ENCODE results near the gene TMEM145. TPM values are rescaled to one million over a fixed set of nuclear protein-coding genes. Genes with fewer than 3 reads are reported as not detected.

TMEM145 gene
- total and polyA plus RNA-seq, 10 of the 15 experiments (the other 5 are each of a cell fraction or from before 2014, with no cell fraction given): 0.04 to 0.97 (median 0.16) TPM; not detected in 4

- TF ChIP-seq NR2C2 (IDR thresholded peaks at IDR 0.05; ENCODE audit: borderline replicate concordance, control insufficient read depth, insufficient read length, low read depth) (no peak), MTA2 (IDR thresholded peaks at IDR 0.05; ENCODE audit: low read depth) (no peak), YY1 (IDR thresholded peaks at IDR 0.05; ENCODE audit: low read depth, low read length) (0 out of 2 replicates have a peak, but pooled peaks have one; percentile 29), ZZZ3 (IDR thresholded peaks at IDR 0.05; ENCODE audit: control insufficient read depth, insufficient read length, low read depth) (no peak), NFIC (IDR thresholded peaks at IDR 0.05; ENCODE audit: low read depth, low read length) (no peak), STAT1 (conservative IDR thresholded peaks at IDR 0.05) (no peak), JUND (IDR thresholded peaks at IDR 0.05; ENCODE audit: low read depth, low read length) (no peak), GABPA (IDR thresholded peaks at IDR 0.05; ENCODE audit: low read depth) (no peak), FOXM1 (IDR thresholded peaks at IDR 0.05; ENCODE audit: low read depth, low read length) (no peak), BCL3 (IDR thresholded peaks at IDR 0.05; ENCODE audit: borderline replicate concordance, insufficient read depth, low read depth, low read length, poor library complexity, severe bottlenecking) (no peak), NR2C1 (IDR thresholded peaks at IDR 0.05) (no peak), NRF1 (conservative IDR thresholded peaks at IDR 0.05; ENCODE audit: low read depth, low read length) (no peak), ZNF384 (IDR thresholded peaks at IDR 0.05; ENCODE audit: borderline replicate concordance, low read depth, low read length) (no peak), ZNF24 (IDR thresholded peaks at IDR 0.05) (no peak), ZNF207 (IDR thresholded peaks at IDR 0.05; ENCODE audit: borderline replicate concordance) (no peak), HDAC2 (IDR thresholded peaks at IDR 0.05) (no peak), YBX1 (IDR thresholded peaks at IDR 0.05) (no peak), PAX5 (IDR thresholded peaks at IDR 0.05; ENCODE audit: borderline replicate concordance, low read depth, low read length) (no peak), CBX3 (IDR thresholded peaks at IDR 0.05; ENCODE audit: borderline replicate concordance, low read depth) (no peak), FOS (IDR thresholded peaks at IDR 0.05; ENCODE audit: borderline replicate concordance, extremely low read depth, insufficient read length) (no peak)
Measured at GRCh38 chr19:42290523-42291434, 22.3 kb upstream of the TMEM145 start (continued).

Data from GM12878 (cell line).